ENCODE measurements around the gene SRMS.
"Not testable (repeated sequence)": the region's sequence is repeated elsewhere in the genome, so short reads cannot be mapped to it uniquely, and the experiment has no call there.

The SRMS gene

GRCh38 chr20:63525185-63525584 lies 22.4 kb downstream of the SRMS start:
- in situ Hi-C loops (cut with MboI; ENCODE audit: low sequenced_read_pairs) = no loop called here

GRCh38 chr20:63522981-63523611 lies 24.5 kb downstream of the SRMS start:
- in situ Hi-C loops (cut with MboI; ENCODE audit: low sequenced_read_pairs) = no loop called here

GRCh38 chr20:63522091-63522868 lies 25.3 kb downstream of the SRMS start:
- in situ Hi-C loops (cut with MboI; ENCODE audit: low sequenced_read_pairs) = no loop called here

GRCh38 chr20:63521602-63522001 lies 25.9 kb downstream of the SRMS start:
- in situ Hi-C loops (cut with MboI; ENCODE audit: low sequenced_read_pairs) = no loop called here

- in situ Hi-C loops (cut with MboI; ENCODE audit: low sequenced_read_pairs) = no loop called here
These were observed 26.5 kb downstream of the SRMS start for GRCh38 chr20:63520934-63521601.

GRCh38 chr20:63520504-63520933 lies 27.0 kb downstream of the SRMS start, which contains the start of gene PPDPF:
TSS of gene PPDPF (plus strand) at chr20:63520765. CDS start at chr20:63521309, 544 bp downstream.
- in situ Hi-C loops (cut with MboI; ENCODE audit: low sequenced_read_pairs) = no loop called here

- in situ Hi-C loops (cut with MboI; ENCODE audit: low sequenced_read_pairs) = no loop called here
These were observed 27.7 kb downstream of the SRMS start for GRCh38 chr20:63519668-63520503.

GRCh38 chr20:63518946-63519667 lies 28.4 kb downstream of the SRMS start:
- in situ Hi-C loops (cut with MboI; ENCODE audit: low sequenced_read_pairs) = no loop called here

GRCh38 chr20:63518351-63518861 lies 29.1 kb downstream of the SRMS start:
- in situ Hi-C loops (cut with MboI; ENCODE audit: low sequenced_read_pairs) = no loop called here

- in situ Hi-C loops (cut with MboI; ENCODE audit: low sequenced_read_pairs) = no loop called here
These were observed 29.9 kb downstream of the SRMS start for GRCh38 chr20:63517376-63518309.

GRCh38 chr20:63514520-63514919 lies 33.0 kb downstream of the SRMS start:
- in situ Hi-C loops (cut with MboI; ENCODE audit: low sequenced_read_pairs) = not testable (repeated sequence)

- in situ Hi-C loops (cut with MboI; ENCODE audit: low sequenced_read_pairs) = no loop called here
These were observed 34.3 kb downstream of the SRMS start for GRCh38 chr20:63513207-63513606.

GRCh38 chr20:63509088-63509564 lies 38.4 kb downstream of the SRMS start:
- in situ Hi-C loops (cut with MboI; ENCODE audit: low sequenced_read_pairs) = no loop called here

GRCh38 chr20:63508072-63508768 lies 39.3 kb downstream of the SRMS start:
- in situ Hi-C loops (cut with MboI; ENCODE audit: low sequenced_read_pairs) = no loop called here

GRCh38 chr20:63507083-63507743 lies 40.3 kb downstream of the SRMS start:
- in situ Hi-C loops (cut with MboI; ENCODE audit: low sequenced_read_pairs) = no loop called here

- in situ Hi-C loops (cut with MboI; ENCODE audit: low sequenced_read_pairs) = no loop called here
These were observed 41.8 kb downstream of the SRMS start for GRCh38 chr20:63505723-63506122.

- in situ Hi-C loops (cut with MboI; ENCODE audit: low sequenced_read_pairs) = no loop called here
These were observed 42.3 kb downstream of the SRMS start for GRCh38 chr20:63505281-63505680.

GRCh38 chr20:63504642-63505041 lies 42.9 kb downstream of the SRMS start:
- in situ Hi-C loops (cut with MboI; ENCODE audit: low sequenced_read_pairs) = no loop called here

All from HL-60/S4 treated with retinoic acid at 250 ng/mL for 4 days and 3 days (cell line).